Measurements from ENCODE around the gene ADISSP.

Gene ADISSP

DNA sequence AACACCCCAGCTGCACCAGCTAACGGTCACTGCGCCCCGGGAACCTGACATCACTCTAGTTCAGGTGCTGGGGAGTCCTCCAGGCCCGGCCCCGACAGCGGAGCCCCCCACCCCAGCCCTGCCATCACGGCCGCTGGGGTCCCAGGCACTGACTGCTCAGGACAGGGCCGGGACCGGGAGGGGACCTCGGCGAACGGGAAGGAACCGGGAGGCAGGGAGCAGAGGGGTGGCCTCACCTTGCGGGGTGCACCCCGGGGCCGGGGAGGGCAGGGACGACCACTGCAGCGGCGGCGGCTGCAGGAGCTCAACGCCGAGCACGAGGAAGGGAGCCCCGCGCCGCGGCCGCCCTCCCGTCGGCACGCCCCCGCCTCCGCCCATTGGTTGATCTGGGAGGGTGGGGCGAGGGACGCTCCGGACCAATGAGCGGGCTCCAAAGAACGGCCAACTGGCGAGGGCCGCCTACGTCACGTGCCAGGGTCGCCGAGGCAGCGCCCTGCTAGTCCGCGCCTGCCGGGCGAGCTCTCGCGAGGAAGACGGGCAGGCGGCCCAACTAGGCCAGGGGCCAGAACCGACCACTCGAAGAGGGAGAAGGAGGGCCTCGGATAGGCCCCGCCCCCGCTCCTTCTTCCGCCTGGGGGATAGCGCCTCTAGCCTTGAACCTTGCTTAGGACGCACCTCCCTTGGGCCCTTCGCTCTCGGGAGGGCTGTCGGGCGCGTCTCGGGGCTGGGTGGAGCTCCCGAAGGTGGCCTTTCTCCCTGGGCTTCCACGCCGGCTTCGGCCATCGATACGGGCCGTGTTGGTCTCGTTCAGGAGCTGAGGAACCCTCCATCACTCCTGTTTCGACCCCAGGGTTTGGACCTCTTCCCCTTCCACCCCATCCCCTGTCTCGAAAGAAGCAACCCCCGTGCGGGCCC is at the start of gene ADISSP:
TSS of gene ADISSP (minus strand) at position 327 of the 915 bp plus-strand sequence. CDS start 7,653 bp downstream, outside the sequence.
- DNase-seq, result peak; percentile 98

- DNase-seq, result no peak
Observed at GRCh38 chr20:3815703-3816315, 48.3 kb upstream of the ADISSP start.

- no peak for DNase-seq
Observed at GRCh38 chr20:3814928-3815495, 47.5 kb upstream of the ADISSP start.

DNA sequence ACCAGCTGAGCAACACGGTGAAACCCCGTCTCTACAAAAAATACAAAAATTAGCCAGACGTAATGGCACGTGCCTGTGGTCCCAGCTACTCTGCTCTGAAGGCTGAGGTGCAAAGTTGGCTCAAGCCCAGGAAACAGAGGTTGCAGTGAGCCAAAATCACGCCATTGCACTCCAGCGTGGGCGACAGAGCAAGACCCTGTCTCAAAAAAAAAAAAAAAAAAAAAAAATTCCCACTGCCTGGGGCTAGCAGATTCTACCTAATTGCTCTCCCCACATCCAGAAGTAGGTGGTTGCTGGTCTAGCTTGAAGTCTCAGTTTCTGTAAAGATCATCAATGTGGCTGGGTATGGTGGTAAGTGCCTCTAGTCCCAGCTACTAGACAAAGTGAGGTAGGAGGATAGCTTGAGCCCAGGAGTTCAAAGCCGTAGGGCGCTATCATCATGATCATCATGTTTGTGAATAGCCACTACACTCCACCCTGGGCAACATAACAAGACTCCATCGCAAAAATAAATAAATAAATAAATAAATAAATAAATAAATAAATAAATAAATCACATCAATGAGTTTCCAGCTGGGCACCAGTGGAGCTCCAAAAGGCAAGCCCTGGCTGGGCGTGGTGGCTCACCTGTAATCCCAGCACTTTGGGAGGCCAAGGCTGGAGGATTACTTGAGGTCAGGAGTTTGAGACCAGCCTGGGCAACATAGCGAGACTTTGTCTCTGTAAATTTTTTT is 46.5 kb upstream of the ADISSP start:
- no peak for DNase-seq

DNA sequence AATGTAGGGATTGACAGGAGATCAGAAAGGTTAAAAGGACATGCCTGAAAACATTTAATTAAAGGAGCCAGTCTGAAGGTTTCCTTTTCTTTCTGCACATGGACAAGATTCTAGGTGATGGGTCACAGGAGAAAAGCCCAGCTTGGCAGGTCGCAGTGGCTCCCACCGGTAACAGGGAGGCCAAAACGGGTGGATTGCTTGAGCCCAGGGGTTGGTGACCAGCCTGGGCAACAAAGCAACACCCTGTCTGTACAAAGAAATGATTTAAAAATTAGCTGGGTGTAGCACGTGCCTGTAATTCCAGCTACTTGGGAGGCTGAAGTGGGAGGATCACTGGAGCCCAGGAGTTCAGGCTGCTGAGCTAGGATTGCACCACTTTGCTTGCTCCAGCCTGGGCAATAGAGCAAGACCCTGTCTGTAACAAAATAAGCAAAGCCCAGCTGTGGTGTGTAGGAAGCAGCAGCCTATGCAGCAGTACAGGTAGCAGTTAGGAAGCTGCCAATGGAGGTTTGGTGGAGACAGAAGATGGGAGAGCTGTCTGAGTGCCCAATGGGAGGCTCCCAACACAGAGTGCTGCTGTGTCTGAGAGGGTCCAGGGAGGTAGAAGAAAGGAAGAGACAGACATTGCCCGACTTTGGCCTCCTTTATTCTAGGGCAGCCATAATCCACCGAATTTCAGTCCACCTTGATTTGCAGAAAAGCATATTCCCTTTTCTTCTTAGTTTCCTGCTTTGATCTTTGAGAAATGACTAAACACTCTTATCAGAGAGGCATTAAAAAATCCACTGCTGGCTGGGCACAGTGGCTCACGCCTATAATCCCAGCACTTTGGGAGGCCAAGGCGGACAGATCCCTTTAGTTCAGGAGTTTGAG is 45.7 kb upstream of the ADISSP start:
- no peak for DNase-seq

- no peak for DNase-seq
Observed at GRCh38 chr20:3812259-3812681, 44.7 kb upstream of the ADISSP start.

GRCh38 chr20:3811467-3812258 is 44.1 kb upstream of the ADISSP start:
- DNase-seq, result peak; percentile 95

GRCh38 chr20:3808544-3808943 is 41.0 kb upstream of the ADISSP start:
- no peak for DNase-seq

DNA sequence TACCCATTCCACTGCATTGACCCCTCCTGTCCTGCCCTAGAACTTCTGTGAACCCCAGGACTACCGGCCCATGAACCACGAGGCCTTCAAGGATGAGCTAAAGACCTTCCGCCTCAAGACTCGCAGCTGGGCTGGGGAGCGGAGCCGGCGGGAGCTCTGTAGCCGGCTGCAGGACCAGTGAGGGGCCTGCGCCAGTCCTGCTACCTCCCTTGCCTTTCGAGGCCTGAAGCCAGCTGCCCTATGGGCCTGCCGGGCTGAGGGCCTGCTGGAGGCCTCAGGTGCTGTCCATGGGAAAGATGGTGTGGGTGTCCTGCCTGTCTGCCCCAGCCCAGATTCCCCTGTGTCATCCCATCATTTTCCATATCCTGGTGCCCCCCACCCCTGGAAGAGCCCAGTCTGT is 37.2 kb upstream of the ADISSP start:
- DNase-seq, result no peak

- no peak for DNase-seq
Observed at GRCh38 chr20:3804254-3804751, 36.8 kb upstream of the ADISSP start.

GRCh38 chr20:3803854-3804253 is 36.3 kb upstream of the ADISSP start:
- DNase-seq, result no peak

DNA sequence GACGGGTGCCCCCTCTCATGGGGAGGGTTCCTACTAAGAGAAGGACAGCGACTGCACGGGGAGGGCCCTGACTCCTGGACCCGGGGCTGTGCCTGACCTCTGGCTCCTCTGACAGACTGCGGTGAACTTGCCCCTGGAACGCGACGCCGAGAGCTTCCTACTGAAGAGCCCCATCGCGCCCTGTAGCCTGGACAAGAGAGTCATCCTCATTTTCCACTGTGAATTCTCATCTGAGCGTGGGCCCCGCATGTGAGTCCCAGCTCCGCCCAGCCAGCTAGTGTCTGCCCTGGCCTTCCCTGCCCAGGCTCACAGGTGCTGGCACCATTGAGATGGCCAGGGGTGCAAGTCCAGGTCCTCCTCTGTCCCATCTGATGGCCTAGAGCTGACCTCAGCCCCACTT is 35.7 kb upstream of the ADISSP start:
- no peak for DNase-seq

DNA sequence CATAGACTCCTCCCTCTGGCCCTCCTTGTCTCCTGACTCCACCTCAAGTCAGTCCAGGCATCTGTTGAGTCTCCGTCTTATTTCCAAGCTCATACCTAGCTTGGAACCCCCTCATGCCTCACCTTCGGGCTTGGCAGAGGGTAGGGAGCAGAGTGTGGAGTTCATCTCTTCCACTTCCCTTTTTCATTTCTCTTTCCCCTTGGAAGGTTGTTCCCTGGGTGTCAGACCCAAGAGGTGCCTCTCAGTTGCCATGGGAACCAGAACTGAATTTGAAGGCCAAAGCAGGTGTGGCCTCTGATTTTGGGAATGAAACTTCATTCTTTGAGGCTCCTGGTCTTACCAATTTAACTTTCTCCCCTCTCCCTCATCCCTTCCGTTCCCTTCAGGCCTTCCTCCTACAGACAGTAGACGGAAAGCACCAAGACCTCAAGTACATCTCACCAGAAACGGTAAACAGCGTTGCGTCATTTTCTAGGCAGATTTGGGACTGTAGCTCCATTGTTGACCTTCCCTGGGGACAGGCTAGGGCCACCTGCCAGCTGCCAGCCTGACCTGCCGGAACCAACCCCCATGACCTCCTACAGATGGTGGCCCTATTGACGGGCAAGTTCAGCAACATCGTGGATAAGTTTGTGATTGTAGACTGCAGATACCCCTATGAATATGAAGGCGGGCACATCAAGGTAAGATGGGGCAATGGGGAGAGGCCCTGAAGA is 35.1 kb upstream of the ADISSP start:
- no peak for DNase-seq

DNA sequence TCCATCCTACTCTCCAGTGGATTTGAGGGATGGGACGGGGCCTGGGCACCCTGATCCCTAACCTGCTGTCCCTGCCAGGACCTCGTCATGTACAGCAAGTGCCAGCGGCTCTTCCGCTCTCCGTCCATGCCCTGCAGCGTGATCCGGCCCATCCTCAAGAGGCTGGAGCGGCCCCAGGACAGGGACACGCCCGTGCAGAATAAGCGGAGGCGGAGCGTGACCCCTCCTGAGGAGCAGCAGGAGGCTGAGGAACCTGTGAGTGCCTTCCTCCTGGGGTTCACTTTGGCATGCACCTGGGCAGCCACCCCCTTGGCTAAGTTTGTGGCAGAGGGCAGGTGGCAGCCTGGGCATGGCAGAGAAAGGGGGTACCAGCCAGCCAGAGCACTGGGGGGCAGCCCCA is 34.3 kb upstream of the ADISSP start:
- DNase-seq, result no peak

- DNase-seq, result no peak
Observed at GRCh38 chr20:3801299-3801698, 33.7 kb upstream of the ADISSP start.

- no peak for DNase-seq
Observed at GRCh38 chr20:3800878-3801260, 33.3 kb upstream of the ADISSP start.

GRCh38 chr20:3800256-3800877 is 32.8 kb upstream of the ADISSP start:
- no peak for DNase-seq

DNA sequence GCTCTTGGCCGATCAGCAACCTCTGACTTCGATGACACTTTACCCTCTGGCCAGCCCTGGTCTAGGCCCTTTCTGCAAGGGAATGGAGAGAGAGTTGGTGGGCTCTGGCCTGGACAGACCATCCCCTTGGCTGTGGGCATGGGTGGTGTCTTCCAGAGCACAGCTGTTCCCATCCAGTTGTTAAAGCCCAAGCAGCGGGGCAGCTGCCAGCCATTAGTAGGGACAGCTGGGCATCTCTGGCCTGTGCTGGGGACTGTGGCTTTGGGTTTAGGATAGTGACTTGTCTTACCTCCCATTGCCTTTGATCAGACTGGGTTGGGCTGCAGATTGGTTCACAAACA is 31.3 kb upstream of the ADISSP start:
- DNase-seq, result no peak

GRCh38 chr20:3798373-3798768 is 30.8 kb upstream of the ADISSP start:
- no peak for DNase-seq

Measured in activated naive CD4-positive, alpha-beta T cell treated with Interleukin-2 at 50 U/mL for 16 hours (primary cell).